Left hindlimb (tissue), 1 donor: ENCODE data around the gene SCG5.

Experiments used
- DNase-seq: peaks from one replicate; pipeline ENCODE4 v3.0.0-alpha.2; 2018

Gene SCG5

GRCh38 chr15:32694222-32694983, 52.9 kb downstream of the SCG5 start:
- no peak for DNase-seq

GRCh38 chr15:32698773-32699390, 57.4 kb downstream of the SCG5 start:
- DNase-seq = no peak

- no peak for DNase-seq
Measured at GRCh38 chr15:32700501-32701150, 59.1 kb downstream of the SCG5 start.

DNA sequence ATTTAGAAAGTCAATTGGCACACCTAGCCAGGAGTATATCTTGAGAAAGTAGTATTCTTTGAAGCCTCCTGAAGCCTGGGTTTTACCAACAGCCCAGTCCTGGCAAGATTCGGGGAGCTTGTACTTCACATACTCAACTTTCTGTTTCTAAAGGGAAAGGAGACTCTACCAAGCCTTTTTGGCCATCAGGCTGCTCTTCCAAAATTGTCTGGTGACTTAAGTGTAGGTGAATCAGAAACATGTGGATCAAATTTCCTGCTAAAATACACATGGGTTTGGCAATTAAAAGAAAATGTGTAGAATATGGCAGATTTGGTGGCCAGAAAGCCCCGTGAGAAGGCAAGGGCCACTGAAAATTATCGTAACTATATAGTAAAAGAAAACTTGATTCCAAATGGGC, 60.4 kb downstream of the SCG5 start:
- DNase-seq = no peak

GRCh38 chr15:32704395-32704981, 63.0 kb downstream of the SCG5 start:
- no peak for DNase-seq

DNA sequence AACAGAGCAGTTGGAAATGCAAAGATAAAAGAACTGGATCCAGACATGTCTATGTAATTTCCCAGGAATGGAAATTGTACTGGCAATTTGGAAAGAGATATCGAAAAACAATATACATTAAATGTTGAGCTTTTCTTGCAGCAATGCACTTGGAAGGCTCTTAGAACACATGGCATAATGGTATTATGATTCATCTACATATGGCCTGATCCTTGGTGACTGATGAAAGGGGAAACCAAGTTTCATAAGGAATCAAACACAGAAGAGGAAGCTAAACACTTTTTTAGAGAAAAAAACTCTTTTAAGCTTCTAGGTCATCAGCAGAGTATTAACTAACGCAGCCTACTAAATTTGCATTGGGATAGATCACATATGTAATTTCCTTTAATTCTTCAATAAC, 63.9 kb downstream of the SCG5 start:
- DNase-seq = no peak

DNA sequence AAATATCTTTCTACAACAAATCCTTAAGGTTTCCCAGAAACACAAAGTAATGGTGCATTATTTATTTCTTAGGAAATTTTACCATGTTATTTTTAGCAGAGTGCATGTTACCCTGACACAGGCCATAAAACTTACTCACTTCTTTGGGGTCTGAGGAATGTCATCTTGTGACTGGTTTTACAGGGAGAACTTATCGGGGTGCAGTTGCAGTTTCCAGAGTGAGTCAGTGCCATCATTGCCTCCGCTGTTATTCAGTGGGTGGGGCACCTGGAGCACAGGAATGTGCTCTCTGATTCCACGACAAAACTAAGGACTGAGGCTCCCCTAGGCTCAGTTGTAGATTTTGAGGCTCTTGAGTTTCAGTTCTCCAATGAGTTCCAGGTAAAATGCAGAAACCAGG, 65.2 kb downstream of the SCG5 start:
- DNase-seq = no peak

- DNase-seq = no peak
Measured at GRCh38 chr15:32707436-32707835, 65.9 kb downstream of the SCG5 start.

DNA sequence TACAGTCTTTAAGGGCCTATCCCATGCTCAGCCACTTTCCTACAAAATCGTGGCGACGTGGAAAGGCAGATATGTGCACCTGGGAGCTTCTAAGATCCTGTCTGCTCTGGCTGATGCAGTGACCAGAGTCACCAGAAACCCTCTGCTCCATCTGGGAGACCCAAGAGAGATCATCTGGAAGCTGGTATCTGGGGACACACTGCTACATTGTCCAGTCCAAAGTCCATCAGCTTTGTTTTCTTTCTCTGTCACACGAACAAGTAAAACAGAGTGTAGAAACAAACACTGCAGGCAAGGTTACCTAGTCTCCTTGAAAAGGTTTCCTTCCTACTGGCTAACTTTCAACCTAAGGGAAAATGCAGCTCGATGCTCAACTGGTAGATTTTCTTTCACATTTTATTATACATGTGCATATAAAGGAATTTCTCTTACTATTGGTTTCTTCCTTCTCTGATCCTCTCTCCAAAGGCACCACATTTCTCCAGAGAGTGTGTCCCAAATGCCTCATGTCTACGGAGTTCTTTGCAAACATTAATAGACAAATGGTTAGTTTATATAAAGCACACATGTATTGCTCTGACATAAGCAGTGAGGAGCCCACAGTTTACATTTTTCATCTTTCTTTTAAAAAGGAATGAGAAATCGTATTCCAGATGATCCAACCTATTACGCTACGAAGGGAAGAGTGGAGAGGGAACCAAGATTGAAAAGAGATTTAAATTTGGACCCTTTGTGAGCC, 68.0 kb downstream of the SCG5 start:
- no peak for DNase-seq

- DNase-seq = no peak
Measured at GRCh38 chr15:32715276-32715675, 73.8 kb downstream of the SCG5 start.

DNA sequence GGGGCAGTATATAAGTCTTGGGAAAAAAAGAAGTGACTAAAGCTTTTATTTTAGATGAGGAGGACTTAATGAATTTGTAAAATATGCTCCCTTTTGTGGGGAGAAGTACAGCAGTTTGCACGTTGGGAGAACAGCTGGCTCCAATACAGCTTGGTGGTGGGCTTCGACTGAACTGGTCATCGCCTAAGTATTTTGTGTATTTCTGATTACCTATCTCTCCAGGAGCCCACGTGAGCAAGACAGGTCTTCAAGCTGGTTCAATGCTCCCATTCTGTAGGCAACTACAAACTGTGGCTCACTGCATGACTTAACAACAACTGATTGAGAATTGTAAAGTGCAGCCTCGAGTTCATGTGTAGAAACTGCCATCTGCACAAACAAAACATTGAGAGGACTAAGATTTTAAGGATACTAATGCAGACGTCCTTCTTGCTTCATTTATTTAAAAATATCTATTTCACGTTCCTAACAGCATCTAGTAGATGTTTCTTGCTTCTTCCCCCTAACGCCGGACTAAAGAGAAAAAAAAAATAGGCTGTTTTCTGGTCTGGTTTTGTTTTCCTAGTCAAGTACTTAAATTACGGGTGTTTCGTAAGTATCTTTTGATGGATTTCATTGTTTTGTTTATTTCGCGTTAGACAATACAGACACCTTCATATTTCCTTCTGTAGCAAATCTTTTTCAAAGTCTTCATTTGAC, 74.9 kb downstream of the SCG5 start:
- no peak for DNase-seq

DNA sequence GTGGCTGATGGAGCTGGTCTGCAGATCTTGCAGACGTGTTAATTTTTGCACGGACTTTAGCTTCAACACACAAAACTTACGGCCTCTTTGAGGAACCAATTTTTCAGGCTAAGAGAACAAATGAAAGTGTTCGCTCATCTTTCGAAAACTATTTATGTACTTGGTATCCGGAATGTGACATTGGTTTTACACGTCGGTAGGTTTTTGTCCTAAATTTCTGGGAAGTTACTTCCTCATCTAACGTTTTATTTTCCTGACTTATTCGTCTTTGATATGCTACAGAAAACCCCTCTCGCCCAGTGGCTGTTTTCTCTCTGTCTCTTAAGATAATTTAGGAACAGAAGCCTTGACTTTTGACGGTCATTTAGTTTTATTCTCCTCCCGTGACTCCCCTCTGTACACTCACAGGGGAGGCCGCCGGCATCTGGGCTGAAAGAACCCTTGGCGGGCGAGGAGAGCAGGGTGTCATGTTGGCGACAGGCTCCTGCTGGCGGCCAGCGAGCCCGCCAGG, 75.5 kb downstream of the SCG5 start:
- peak; percentile 35 for DNase-seq

- DNase-seq = peak; percentile 73
Measured at GRCh38 chr15:32717426-32718226, 76.1 kb downstream of the SCG5 start, which contains the start of gene GREM1. Gene GREM1, plus strand, starts transcription at chr15:32718004. Its CDS starts 12,687 bp downstream, at chr15:32730691.

DNA sequence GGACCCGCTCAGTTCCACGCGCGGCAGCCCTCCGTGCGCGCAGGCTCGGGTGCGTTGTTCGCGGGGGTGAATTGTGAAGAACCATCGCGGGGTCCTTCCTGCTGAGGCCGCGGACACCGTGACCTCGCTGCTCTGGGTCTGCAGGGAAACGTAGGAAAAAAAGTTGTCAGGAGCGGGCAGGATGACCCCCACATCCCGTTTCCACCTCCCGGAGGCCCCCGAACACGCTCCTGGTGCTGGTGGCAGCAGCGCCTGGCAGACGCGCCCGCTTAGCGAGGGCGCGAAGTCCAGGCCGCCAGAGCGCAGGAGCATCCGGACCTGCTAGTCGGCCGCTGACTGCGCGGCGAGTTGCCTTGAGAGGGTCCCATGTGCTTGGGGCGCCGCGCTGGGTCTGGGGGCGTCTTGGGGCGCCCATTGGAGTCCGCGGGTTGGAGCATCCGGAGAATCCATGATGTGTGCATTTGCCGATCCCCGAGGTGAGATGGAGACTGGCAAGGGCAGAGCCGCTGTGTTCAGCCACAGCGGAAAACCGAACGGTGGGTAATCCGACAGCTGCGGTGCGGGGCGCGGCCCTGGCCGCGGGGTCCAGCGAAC, 76.8 kb downstream of the SCG5 start:
- peak; percentile 32 for DNase-seq

DNA sequence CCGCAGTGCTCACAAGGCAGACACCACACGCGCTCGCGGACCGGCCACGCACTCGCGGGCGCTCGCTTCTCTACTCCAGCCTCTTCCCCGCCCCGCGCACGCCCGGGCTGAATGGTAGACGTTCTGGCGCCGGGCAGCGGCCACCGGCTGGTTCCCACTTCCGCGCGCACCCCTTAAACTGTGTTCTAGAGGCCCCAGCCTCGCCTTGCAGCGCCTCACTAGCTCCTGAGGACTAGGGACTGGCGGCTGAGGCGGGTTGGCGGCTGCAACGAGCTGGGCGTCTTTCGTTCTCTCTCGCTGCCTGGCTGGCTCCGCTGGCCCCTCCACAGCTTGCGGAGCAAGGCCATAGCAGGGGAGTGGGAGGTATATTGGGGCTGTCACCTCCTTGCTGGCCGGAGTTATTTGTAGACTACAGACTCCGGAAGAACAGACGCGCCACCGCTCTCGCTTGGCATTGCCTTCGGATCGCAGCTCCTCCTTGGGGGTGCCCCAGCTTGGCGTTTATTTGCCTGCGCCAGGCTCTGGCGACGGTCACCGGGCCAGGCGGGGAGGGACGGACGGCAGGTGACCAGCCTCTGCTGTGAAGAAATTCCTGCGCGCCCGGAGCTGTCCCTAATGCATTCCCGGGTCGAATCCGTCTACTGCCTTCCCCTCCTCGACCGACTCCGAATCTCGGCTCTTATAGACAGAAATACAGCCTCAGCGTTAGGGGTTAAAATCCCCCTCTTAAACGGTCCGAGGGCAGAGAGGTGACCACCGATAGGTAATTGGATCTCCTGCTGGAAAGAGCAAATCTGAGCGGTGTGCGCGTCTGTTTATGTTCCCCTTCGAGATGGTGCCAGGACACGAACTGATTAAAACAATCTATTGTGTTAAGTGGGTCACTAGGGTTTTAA, 77.6 kb downstream of the SCG5 start:
- DNase-seq = peak; percentile 50

GRCh38 chr15:32721596-32721995, 80.1 kb downstream of the SCG5 start:
- no peak for DNase-seq

GRCh38 chr15:32722136-32722535, 80.6 kb downstream of the SCG5 start:
- DNase-seq = no peak

DNA sequence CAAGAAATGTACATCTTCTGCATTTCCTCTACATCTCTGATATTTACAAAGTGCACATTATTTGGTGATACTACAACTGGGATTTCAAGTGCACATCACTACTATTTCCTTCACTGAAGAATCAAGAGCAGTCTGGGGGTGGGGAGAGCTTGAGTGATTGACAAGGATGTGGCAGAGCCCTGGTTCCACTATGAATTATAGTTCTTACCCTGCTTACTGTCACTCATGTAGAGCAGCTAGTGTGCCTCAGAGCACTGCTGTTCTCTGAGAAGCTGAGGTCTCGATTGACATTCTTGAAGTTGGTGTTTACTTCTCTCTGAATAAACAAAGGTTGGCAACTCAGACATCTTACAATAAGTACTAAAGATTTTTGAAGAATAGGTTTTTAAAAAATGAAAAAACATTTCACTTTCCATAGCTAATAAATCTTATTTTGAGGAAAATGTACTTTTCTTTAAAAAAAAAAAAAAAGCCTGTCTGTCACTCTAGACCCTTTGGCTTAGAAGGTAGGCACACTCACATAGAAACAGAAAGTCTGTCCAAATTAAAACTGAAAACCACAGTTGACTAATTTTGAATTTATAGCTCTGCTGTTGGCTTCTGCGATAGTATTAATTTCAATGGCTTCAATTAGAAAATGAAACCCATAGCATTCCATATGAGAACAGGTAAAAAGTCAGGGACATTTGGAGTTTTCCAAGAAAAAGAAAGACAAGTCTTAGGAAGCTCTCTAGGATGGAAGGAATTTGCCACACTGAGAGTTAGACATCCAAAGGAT, 81.8 kb downstream of the SCG5 start:
- no peak for DNase-seq
